Peyer's patch (tissue), 4 donors: ENCODE measurements around the gene CAPN5.

Experiments
- POLR2A ChIP-seq, 2 donors: fragments of 450-650 bp; IDR thresholded peaks; one replicate each; pipeline ENCODE4 v1.5.1; 2017; ENCODE audit warnings: antibody characterized with exemption in 2 of 2, mild to moderate bottlenecking in 2 of 2, moderate library complexity in 2 of 2
- TF ChIP-seq, protein P1 (sequence below), 6 experiments: fragments of 450-650 bp in 4 of 6; fragments of 200-600 bp in 2 of 6; sonication (generic) in 1 of 6; IDR thresholded peaks; one replicate each; pipeline ENCODE4 v1.5.1; 2017 to 2019; ENCODE audit warnings: antibody characterized with exemption in 6 of 6, mild to moderate bottlenecking in 3 of 6, moderate library complexity in 1 of 6

DNA sequence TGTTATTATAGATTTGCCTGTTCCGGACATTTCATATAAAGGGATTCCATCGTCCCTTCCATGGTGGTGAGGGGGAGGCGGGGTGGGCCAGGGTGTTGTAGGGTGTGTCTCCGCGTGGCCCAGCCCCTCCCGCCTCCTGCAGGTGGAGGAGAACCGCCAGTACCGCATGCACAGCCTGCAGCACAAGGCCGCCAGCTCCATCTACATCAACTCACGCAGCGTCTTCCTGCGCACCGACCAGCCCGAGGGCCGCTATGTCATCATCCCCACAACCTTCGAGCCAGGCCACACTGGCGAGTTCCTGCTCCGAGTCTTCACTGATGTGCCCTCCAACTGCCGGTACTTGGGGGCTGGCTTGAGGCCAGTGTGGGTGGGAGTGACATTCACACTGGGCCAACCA is 53.8 kb downstream of the CAPN5 start:
- TF ChIP-seq, protein P1, sequence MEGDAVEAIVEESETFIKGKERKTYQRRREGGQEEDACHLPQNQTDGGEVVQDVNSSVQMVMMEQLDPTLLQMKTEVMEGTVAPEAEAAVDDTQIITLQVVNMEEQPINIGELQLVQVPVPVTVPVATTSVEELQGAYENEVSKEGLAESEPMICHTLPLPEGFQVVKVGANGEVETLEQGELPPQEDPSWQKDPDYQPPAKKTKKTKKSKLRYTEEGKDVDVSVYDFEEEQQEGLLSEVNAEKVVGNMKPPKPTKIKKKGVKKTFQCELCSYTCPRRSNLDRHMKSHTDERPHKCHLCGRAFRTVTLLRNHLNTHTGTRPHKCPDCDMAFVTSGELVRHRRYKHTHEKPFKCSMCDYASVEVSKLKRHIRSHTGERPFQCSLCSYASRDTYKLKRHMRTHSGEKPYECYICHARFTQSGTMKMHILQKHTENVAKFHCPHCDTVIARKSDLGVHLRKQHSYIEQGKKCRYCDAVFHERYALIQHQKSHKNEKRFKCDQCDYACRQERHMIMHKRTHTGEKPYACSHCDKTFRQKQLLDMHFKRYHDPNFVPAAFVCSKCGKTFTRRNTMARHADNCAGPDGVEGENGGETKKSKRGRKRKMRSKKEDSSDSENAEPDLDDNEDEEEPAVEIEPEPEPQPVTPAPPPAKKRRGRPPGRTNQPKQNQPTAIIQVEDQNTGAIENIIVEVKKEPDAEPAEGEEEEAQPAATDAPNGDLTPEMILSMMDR (IDR thresholded peaks at IDR 0.05), result no peak
- no peak for TF ChIP-seq POLR2A (IDR thresholded peaks at IDR 0.05)
